ENCODE data around the gene ABI2.

GRCh38 chr2:203326356-203326755 is 1.8 kb upstream of the ABI2 start:
- TF ChIP-seq POLR2A (IDR thresholded peaks at IDR 0.05; ENCODE audit: low read length) = no peak
- TF ChIP-seq GATA1 (IDR thresholded peaks at IDR 0.05; ENCODE audit: low read depth, low read length) = no peak

Measured in erythroblast (primary cell).